Measurements from ENCODE around the gene DNAH1. TPM values are rescaled to one million over a fixed set of nuclear protein-coding genes. Genes with fewer than 3 reads are reported as not detected.

DNAH1 gene
- total RNA-seq, 8 experiments from 2014 or later = 1.1 to 5.9 (median 3.1) TPM

- Histone ChIP-seq H3K4me3 (no peak overlapping the region), H3K4me1 (replicated peaks in 1 of 2) (peaks cover 29 to 30% of the 10 kb centered on the region in 2 donors), H3K27ac (no peak overlapping the region)
- 85 to 100% (median 90%) methylated on average over 1 to 3 of the region's 15 CpGs; no CpG with 5 or more reads in 5 of the 10 experiments for WGBS, 10 experiments
- ATAC-seq (replicated peaks in 6 of 8) = no peak
- in situ Hi-C loops (cut with MboI; ENCODE audit: low pct_unique_long_range_greater_than_20kb in 2 of 9, low sequenced_read_pairs in 9 of 9, unreplicated experiment in 9 of 9) = no loop called here
Measured at GRCh38 chr3:52437326-52438103, 121.4 kb downstream of the DNAH1 start.

- H3K4me1 ChIP-seq (replicated peaks in 1 of 2) = peaks cover 24 to 26% of the 10 kb centered on the region in 2 donors
- WGBS, 10 experiments = 70 to 83% (median 80%) methylated on average over 1 to 2 of the region's 6 CpGs; no CpG with 5 or more reads in 6 of the 10 experiments
- no peak overlapping the region for H3K4me3 ChIP-seq
- H3K27ac ChIP-seq = no peak overlapping the region
- ATAC-seq (replicated peaks in 6 of 8) = no peak
- in situ Hi-C loops (cut with MboI; ENCODE audit: low pct_unique_long_range_greater_than_20kb in 2 of 9, low sequenced_read_pairs in 9 of 9, unreplicated experiment in 9 of 9) = no loop called here
Measured at GRCh38 chr3:52438104-52438376, 121.9 kb downstream of the DNAH1 start.

GRCh38 chr3:52438579-52439425 lies 122.7 kb downstream of the DNAH1 start:
- WGBS, 10 experiments = 60 to 100% (median 80%) methylated on average over 1 to 5 of the region's 9 CpGs; no CpG with 5 or more reads in 6 of the 10 experiments
- Histone ChIP-seq H3K4me1 (replicated peaks in 1 of 2) (peaks cover 16 to 19% of the 10 kb centered on the region in 2 donors), H3K4me3 (no peak overlapping the region), H3K27ac (no peak overlapping the region)
- ATAC-seq (replicated peaks in 6 of 8) = no peak
- in situ Hi-C loops (cut with MboI; ENCODE audit: low pct_unique_long_range_greater_than_20kb in 2 of 9, low sequenced_read_pairs in 9 of 9, unreplicated experiment in 9 of 9) = no loop called here

- H3K4me1 ChIP-seq (replicated peaks in 1 of 2) = peaks cover 8 to 10% of the 10 kb centered on the region in 2 donors
- no peak overlapping the region for H3K4me3 ChIP-seq
- no peak for ATAC-seq (replicated peaks in 6 of 8)
- no peak overlapping the region for H3K27ac ChIP-seq
- in situ Hi-C loops (cut with MboI; ENCODE audit: low pct_unique_long_range_greater_than_20kb in 2 of 9, low sequenced_read_pairs in 9 of 9, unreplicated experiment in 9 of 9) = no loop called here
- WGBS, 10 experiments = 40 to 100% (median 80%) methylated on average over 1 to 4 of the region's 16 CpGs; no CpG with 5 or more reads in 7 of the 10 experiments
Measured at GRCh38 chr3:52439426-52440248, 123.5 kb downstream of the DNAH1 start.

- no peak overlapping the region for H3K27ac ChIP-seq
- H3K4me3 ChIP-seq = no peak overlapping the region
- peaks cover 7% of the 10 kb centered on the region in 2 donors for H3K4me1 ChIP-seq (replicated peaks in 1 of 2)
- 90% methylated on average over 4 of the region's 12 CpGs; no CpG with 5 or more reads in 9 of the 10 experiments for WGBS, 10 experiments
- in situ Hi-C loops (cut with MboI; ENCODE audit: low pct_unique_long_range_greater_than_20kb in 2 of 9, low sequenced_read_pairs in 9 of 9, unreplicated experiment in 9 of 9) = no loop called here
- ATAC-seq (replicated peaks in 6 of 8) = no peak
Measured at GRCh38 chr3:52440249-52440551, 124.1 kb downstream of the DNAH1 start.

GRCh38 chr3:52440671-52441070 lies 124.6 kb downstream of the DNAH1 start:
- whole genome bisulfite sequencing, 10 experiments = 69 to 74% (median 71%) methylated on average over 1 to 7 of the region's 14 CpGs; no CpG with 5 or more reads in 7 of the 10 experiments
- H3K4me3 ChIP-seq = no peak overlapping the region

GRCh38 chr3:52441091-52441771 lies 125.1 kb downstream of the DNAH1 start:
- Histone ChIP-seq H3K4me3 (no peak overlapping the region), H3K4me1 (replicated peaks in 1 of 2) (peaks cover 7% of the 10 kb centered on the region in 2 donors), H3K27ac (no peak overlapping the region)
- ATAC-seq (replicated peaks in 6 of 8) = no peak
- in situ Hi-C loops (cut with MboI; ENCODE audit: low pct_unique_long_range_greater_than_20kb in 2 of 9, low sequenced_read_pairs in 9 of 9, unreplicated experiment in 9 of 9) = no loop called here
- WGBS, 10 experiments = 93% methylated on average over 3 of the region's 23 CpGs; no CpG with 5 or more reads in 9 of the 10 experiments

More at GRCh38 chr3:52440671-52441070, 124.6 kb downstream of the DNAH1 start:
- Histone ChIP-seq H3K4me1 (replicated peaks in 1 of 2) (peaks cover 7% of the 10 kb centered on the region in 2 donors), H3K27ac (no peak overlapping the region)
- in situ Hi-C loops (cut with MboI; ENCODE audit: low pct_unique_long_range_greater_than_20kb in 2 of 9, low sequenced_read_pairs in 9 of 9, unreplicated experiment in 9 of 9) = no loop called here
- ATAC-seq (replicated peaks in 6 of 8) = no peak

- H3K27ac ChIP-seq = no peak overlapping the region
- in situ Hi-C loops (cut with MboI; ENCODE audit: low pct_unique_long_range_greater_than_20kb in 2 of 9, low sequenced_read_pairs in 9 of 9, unreplicated experiment in 9 of 9) = no loop called here
Measured at GRCh38 chr3:52441772-52442332, 125.7 kb downstream of the DNAH1 start.

GRCh38 chr3:52442409-52443267 lies 126.5 kb downstream of the DNAH1 start:
- in situ Hi-C loops (cut with MboI; ENCODE audit: low pct_unique_long_range_greater_than_20kb in 2 of 9, low sequenced_read_pairs in 9 of 9, unreplicated experiment in 9 of 9) = no loop called here
- Histone ChIP-seq H3K4me3 (no peak overlapping the region), H3K27ac (no peak overlapping the region), H3K4me1 (replicated peaks in 1 of 2) (peaks cover 0 to 4% of the 10 kb centered on the region in 2 donors)
- peak in 1 of 8 experiments; percentile 7 for ATAC-seq (replicated peaks in 6 of 8)
- WGBS, 10 experiments = 78 to 100% (median 90%) methylated on average over 1 to 6 of the region's 16 CpGs; no CpG with 5 or more reads in 5 of the 10 experiments

More at GRCh38 chr3:52441772-52442332, 125.7 kb downstream of the DNAH1 start:
- Histone ChIP-seq H3K4me1 (replicated peaks in 1 of 2) (peaks cover under 1 to 4% of the 10 kb centered on the region in 2 donors), H3K4me3 (no peak overlapping the region)
- WGBS, 10 experiments = 79% methylated on average over 7 of the region's 18 CpGs; no CpG with 5 or more reads in 9 of the 10 experiments
- no peak for ATAC-seq (replicated peaks in 6 of 8)

GRCh38 chr3:52443268-52443610 lies 127.1 kb downstream of the DNAH1 start:
- no peak overlapping the region for H3K27ac ChIP-seq
- no peak overlapping the region for H3K4me3 ChIP-seq
- in situ Hi-C loops (cut with MboI; ENCODE audit: low pct_unique_long_range_greater_than_20kb in 2 of 9, low sequenced_read_pairs in 9 of 9, unreplicated experiment in 9 of 9) = no loop called here
- no peak for ATAC-seq (replicated peaks in 6 of 8)
- 60 to 95% (median 80%) methylated on average over 1 to 6 of the region's 8 CpGs; no CpG with 5 or more reads in 6 of the 10 experiments for WGBS, 10 experiments
- H3K4me1 ChIP-seq (replicated peaks in 1 of 2) = peaks cover 0 to 4% of the 10 kb centered on the region in 2 donors

- Histone ChIP-seq H3K4me3 (no peak overlapping the region), H3K4me1 (replicated peaks in 1 of 2) (peaks cover 0 to 4% of the 10 kb centered on the region in 2 donors), H3K27ac (no peak overlapping the region)
- in situ Hi-C loops (cut with MboI; ENCODE audit: low pct_unique_long_range_greater_than_20kb in 2 of 9, low sequenced_read_pairs in 9 of 9, unreplicated experiment in 9 of 9) = no loop called here
- WGBS, 10 experiments = 80 to 100% (median 94%) methylated on average over 1 to 10 of the region's 25 CpGs; no CpG with 5 or more reads in 5 of the 10 experiments
- ATAC-seq (replicated peaks in 6 of 8) = peak in 2 of 8 experiments; percentile 14 to 20
Measured at GRCh38 chr3:52443791-52444687, 127.9 kb downstream of the DNAH1 start.
